ENCODE results near the gene PANK4.

PANK4 gene

GRCh38 chr1:2541619-2542245, 15.3 kb upstream of the PANK4 start:
- H3K27ac Mint-ChIP-seq, result no peak overlapping the region
- H3K9me3 Mint-ChIP-seq, result no peaks in the 10 kb centered on the region
- H3K36me3 Mint-ChIP-seq, result no peaks in the 10 kb centered on the region
- no peak overlapping the region for H3K4me3 Mint-ChIP-seq
- ATAC-seq, result no peak
- H3K4me1 Mint-ChIP-seq, result peaks cover 24% of the 10 kb centered on the region
- peaks cover 25% of the 10 kb centered on the region for H3K27me3 Mint-ChIP-seq

DNA sequence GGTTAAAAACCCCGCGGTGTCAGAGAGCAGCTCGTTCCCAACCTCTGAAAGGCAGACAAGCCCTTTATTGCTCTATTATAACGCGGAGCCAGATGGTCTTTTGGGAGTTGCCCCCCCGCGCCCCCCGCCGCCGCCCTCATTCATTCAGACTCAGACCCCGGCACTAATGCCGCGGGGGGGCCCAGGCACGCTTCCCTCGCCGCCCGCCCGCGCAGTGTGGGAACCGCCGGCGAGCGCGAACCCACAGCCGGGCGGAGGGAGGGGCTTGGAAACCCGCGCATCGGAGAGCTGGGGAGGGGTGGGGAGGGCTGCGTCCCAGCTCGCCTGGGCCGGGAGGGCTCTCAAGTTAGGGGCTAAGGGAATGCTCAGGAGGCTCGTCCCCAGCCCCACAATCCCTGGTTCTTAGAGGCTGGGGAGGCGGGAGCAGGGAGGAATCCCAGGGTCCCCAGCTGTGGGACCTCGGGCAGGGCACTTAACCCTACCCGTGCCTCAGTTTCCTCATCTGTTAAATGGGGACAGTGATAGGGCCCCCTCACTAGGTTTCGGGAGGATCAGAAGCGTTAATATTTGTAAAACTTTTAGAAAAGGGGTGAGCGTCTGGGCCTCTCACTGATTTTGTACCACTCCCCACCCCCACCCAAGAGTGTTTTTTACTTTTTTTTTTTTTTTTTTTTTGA, 14.6 kb upstream of the PANK4 start:
- peaks cover 24% of the 10 kb centered on the region for H3K4me1 Mint-ChIP-seq
- H3K36me3 Mint-ChIP-seq, result no peaks in the 10 kb centered on the region
- peaks cover 32% of the 10 kb centered on the region for H3K27me3 Mint-ChIP-seq
- H3K4me3 Mint-ChIP-seq, result no peak overlapping the region
- no peak overlapping the region for H3K27ac Mint-ChIP-seq
- no peak for ATAC-seq
- H3K9me3 Mint-ChIP-seq, result no peaks in the 10 kb centered on the region

DNA sequence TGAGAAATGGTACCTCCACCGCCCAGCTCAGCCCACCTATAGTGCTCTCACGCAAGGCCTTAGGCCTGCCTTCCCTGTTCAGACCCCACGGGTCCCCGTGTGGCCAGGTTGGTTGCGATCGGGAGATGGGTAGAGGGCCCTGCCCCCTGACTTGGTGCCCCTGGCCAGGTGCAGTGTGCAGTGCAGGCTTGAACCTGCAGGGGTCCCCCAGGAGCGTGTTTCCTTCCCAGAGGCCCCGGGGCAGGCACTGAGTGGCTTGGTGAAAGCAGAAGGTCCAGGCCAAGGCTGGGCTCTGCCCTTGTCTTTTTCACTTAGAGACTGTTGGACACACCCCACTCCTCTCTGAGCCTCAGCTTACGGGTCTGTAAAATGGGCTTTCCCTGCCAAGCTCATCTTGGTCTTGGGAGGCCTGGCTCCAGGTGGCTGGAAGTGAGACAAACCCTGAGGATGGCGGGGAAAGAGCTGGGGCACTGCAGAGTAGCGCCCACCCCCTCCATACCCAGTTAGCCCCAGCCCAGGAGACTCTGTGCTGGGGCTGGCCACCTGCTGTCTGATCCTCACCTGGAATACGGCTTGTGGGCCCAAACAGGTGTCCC, 13.0 kb upstream of the PANK4 start:
- Mint-ChIP-seq H3K9me3 (no peaks in the 10 kb centered on the region), H3K27ac (no peak overlapping the region), H3K4me1 (peaks cover 8% of the 10 kb centered on the region), H3K36me3 (no peaks in the 10 kb centered on the region), H3K27me3 (peaks cover 33% of the 10 kb centered on the region), H3K4me3 (no peak overlapping the region)
- ATAC-seq, result no peak

GRCh38 chr1:2538872-2539271, 12.5 kb upstream of the PANK4 start:
- Mint-ChIP-seq H3K36me3 (no peaks in the 10 kb centered on the region), H3K4me1 (peaks cover 6% of the 10 kb centered on the region), H3K27ac (no peak overlapping the region), H3K9me3 (no peaks in the 10 kb centered on the region), H3K4me3 (no peak overlapping the region), H3K27me3 (peaks cover 33% of the 10 kb centered on the region)
- no peak for ATAC-seq

DNA sequence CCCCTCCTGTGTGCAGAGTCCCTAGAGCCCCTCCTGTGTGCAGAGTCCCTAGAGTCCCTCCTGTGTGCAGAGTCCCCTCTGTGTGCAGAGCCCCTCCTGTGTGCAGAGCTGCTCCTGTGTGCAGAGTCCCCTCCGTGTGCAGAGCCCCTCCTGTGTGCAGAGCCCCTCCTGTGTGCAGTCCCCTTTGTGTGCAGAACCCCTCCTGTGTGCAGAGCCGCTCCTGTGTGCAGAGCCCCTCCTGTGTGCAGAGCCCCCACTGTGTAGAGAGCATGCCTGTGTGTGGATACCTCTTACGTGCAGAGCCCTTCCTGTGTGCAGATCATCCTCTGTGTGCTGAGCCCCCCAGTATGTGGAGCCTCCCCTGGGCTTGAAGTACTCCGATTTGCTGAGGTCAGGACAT, 12.0 kb upstream of the PANK4 start:
- Mint-ChIP-seq H3K27ac (no peak overlapping the region), H3K27me3 (peaks cover 33% of the 10 kb centered on the region), H3K36me3 (no peaks in the 10 kb centered on the region), H3K9me3 (no peaks in the 10 kb centered on the region), H3K4me3 (no peak overlapping the region), H3K4me1 (peaks cover 6% of the 10 kb centered on the region)
- ATAC-seq, result no peak

- ATAC-seq, result no peak
- Mint-ChIP-seq H3K9me3 (no peaks in the 10 kb centered on the region), H3K4me1 (peaks cover 6% of the 10 kb centered on the region), H3K4me3 (no peak overlapping the region), H3K27ac (no peak overlapping the region), H3K27me3 (peaks cover 29% of the 10 kb centered on the region), H3K36me3 (no peaks in the 10 kb centered on the region)
Measured at GRCh38 chr1:2537784-2538115, 11.4 kb upstream of the PANK4 start.

DNA sequence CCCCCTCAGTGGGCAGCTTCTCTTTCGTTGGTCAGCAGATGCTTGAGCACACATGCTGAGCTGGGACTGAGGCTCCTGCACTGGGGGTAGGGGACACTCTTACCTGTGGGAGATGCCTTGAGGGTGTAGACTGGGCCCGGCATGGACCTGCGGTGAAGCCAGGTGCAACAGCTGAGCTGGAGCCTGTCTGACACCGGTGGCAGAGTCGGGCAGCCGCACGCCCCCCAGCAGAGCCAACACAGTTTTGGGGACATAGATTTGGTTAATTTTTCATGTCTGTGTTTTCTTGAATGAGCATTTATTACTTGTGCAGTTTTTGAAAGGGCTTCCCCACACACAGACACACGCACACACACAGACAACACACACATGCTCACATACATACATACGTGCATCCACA, 9.6 kb upstream of the PANK4 start:
- H3K36me3 Mint-ChIP-seq, result no peaks in the 10 kb centered on the region
- H3K9me3 Mint-ChIP-seq, result no peaks in the 10 kb centered on the region
- peaks cover 24% of the 10 kb centered on the region for H3K27me3 Mint-ChIP-seq
- H3K4me3 Mint-ChIP-seq, result no peak overlapping the region
- H3K27ac Mint-ChIP-seq, result no peak overlapping the region
- ATAC-seq, result no peak
- H3K4me1 Mint-ChIP-seq, result peaks cover 4% of the 10 kb centered on the region

GRCh38 chr1:2535455-2535854, 9.1 kb upstream of the PANK4 start:
- no peaks in the 10 kb centered on the region for H3K9me3 Mint-ChIP-seq
- ATAC-seq, result no peak
- no peaks in the 10 kb centered on the region for H3K36me3 Mint-ChIP-seq
- peaks cover 6% of the 10 kb centered on the region for H3K4me1 Mint-ChIP-seq
- H3K27ac Mint-ChIP-seq, result no peak overlapping the region
- no peak overlapping the region for H3K4me3 Mint-ChIP-seq
- H3K27me3 Mint-ChIP-seq, result peaks cover 26% of the 10 kb centered on the region

GRCh38 chr1:2534687-2535441, 8.5 kb upstream of the PANK4 start:
- ATAC-seq, result no peak
- Mint-ChIP-seq H3K9me3 (no peaks in the 10 kb centered on the region), H3K27ac (no peak overlapping the region), H3K27me3 (peaks cover 29% of the 10 kb centered on the region), H3K4me3 (no peak overlapping the region), H3K36me3 (no peaks in the 10 kb centered on the region), H3K4me1 (peaks cover 6% of the 10 kb centered on the region)

GRCh38 chr1:2534315-2534686, 7.9 kb upstream of the PANK4 start:
- ATAC-seq, result no peak
- H3K27me3 Mint-ChIP-seq, result peaks cover 29% of the 10 kb centered on the region
- no peak overlapping the region for H3K27ac Mint-ChIP-seq
- no peak overlapping the region for H3K4me3 Mint-ChIP-seq
- H3K9me3 Mint-ChIP-seq, result no peaks in the 10 kb centered on the region
- no peaks in the 10 kb centered on the region for H3K36me3 Mint-ChIP-seq
- H3K4me1 Mint-ChIP-seq, result peaks cover 6% of the 10 kb centered on the region

GRCh38 chr1:2533365-2533764, 7.0 kb upstream of the PANK4 start:
- no peak for ATAC-seq
- Mint-ChIP-seq H3K27ac (no peak overlapping the region), H3K27me3 (peaks cover 29% of the 10 kb centered on the region), H3K4me1 (peaks cover 16% of the 10 kb centered on the region), H3K36me3 (no peaks in the 10 kb centered on the region), H3K9me3 (no peaks in the 10 kb centered on the region), H3K4me3 (no peak overlapping the region)

DNA sequence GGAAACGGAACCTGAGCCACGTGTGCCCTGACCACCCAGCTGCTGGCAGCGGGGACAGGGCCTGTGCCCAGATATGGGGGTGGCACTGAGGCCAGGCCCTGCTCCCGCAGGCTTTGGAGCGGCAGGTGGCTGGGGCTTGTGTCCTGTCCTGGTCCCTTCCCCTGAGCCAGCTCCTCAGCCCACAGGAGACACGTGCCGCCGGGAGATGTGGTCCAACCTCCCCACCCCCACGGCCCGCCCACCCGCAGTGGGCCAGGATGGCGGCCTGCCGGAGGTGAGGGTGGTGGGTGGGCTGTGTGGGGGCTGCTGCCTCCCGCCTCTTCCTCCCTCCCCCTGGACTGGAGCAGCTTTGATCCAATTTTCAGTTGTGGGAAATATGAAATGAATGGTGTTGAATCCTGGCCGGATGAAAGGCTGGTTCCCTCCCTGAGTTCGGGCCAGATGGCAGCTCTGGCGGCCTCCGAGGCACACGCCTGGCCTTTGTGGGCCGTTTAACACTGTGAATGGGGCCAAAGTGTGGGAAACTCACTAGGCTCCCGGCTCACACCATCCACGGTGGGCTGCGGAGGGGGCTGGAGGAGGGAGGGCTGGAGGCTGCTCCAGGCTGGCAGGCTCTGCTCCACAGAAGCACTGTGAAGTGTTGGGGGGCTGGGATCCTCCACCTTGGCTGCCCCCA, 6.2 kb upstream of the PANK4 start:
- H3K36me3 Mint-ChIP-seq, result no peaks in the 10 kb centered on the region
- peaks cover 29% of the 10 kb centered on the region for H3K27me3 Mint-ChIP-seq

GRCh38 chr1:2530513-2531361, 4.3 kb upstream of the PANK4 start:
- Mint-ChIP-seq H3K27ac (no peak overlapping the region), H3K4me1 (peaks cover 27% of the 10 kb centered on the region), H3K9me3 (no peaks in the 10 kb centered on the region), H3K27me3 (peaks cover 21% of the 10 kb centered on the region), H3K4me3 (peak overlapping the region; percentile 52), H3K36me3 (no peaks in the 10 kb centered on the region)
- no peak for ATAC-seq

More for the DNA sequence above, 6.2 kb upstream of the PANK4 start:
- Mint-ChIP-seq H3K4me1 (peaks cover 16% of the 10 kb centered on the region), H3K9me3 (no peaks in the 10 kb centered on the region), H3K4me3 (no peak overlapping the region), H3K27ac (no peak overlapping the region)
- no peak for ATAC-seq

GRCh38 chr1:2529784-2530512, 3.6 kb upstream of the PANK4 start, which contains the start of gene HES5:
Gene HES5 (minus strand): TSS chr1:2530263. CDS start chr1:2530164, 99 bp downstream.
- ATAC-seq, result no peak
- H3K4me3 Mint-ChIP-seq, result peak within 1 kb of the TSS; percentile 80
- H3K36me3 Mint-ChIP-seq, result no peaks in the 10 kb centered on the region
- peaks cover 33% of the 10 kb centered on the region for H3K4me1 Mint-ChIP-seq
- peak within 1 kb of the TSS; percentile 37 for H3K27ac Mint-ChIP-seq
- H3K9me3 Mint-ChIP-seq, result no peaks in the 10 kb centered on the region
- peaks cover 21% of the 10 kb centered on the region for H3K27me3 Mint-ChIP-seq

All from stimulated activated memory B cell treated with anti-CD40 and anti-IgM and Interleukin-4, amounts not matched to agents 10 μg/mL and 1 μg/mL and 100 μg/mL, for 72 hours (primary cell).